ENCODE measurements around the gene NFIB. TPM values are rescaled to one million over a fixed set of nuclear protein-coding genes. Genes with fewer than 3 reads are reported as not detected.

The NFIB gene
- total RNA-seq, 1 experiment from 2014 or later, result 12.5 TPM

DNA sequence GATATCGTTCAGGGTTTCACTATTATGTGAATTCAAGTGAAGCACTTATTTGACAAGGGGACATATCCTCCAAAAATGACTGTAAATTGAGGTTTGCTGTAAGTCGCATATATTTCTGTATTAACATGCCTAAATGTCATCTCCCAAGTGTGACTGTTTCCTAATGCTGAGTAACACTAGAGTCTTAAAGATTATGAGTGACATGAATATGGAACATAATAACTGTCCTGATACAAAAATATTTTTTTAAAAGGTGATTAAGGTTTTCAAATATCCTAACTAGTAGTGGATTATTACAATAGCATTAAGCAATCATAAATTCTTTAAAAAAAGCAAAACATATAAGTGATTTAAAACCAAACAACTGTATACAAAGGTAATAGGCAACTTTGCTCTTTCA lies 3.6 kb downstream of the NFIB start:
- Mint-ChIP-seq H3K36me3 (peaks cover 10% of the 10 kb centered on the region), H3K4me3 (no peak overlapping the region), H3K27ac (no peak overlapping the region), H3K9me3 (no peaks in the 10 kb centered on the region), H3K4me1 (peaks cover 37% of the 10 kb centered on the region), H3K27me3 (ENCODE audit: low read depth) (peaks cover 17% of the 10 kb centered on the region)
- TF ChIP-seq, protein P1, sequence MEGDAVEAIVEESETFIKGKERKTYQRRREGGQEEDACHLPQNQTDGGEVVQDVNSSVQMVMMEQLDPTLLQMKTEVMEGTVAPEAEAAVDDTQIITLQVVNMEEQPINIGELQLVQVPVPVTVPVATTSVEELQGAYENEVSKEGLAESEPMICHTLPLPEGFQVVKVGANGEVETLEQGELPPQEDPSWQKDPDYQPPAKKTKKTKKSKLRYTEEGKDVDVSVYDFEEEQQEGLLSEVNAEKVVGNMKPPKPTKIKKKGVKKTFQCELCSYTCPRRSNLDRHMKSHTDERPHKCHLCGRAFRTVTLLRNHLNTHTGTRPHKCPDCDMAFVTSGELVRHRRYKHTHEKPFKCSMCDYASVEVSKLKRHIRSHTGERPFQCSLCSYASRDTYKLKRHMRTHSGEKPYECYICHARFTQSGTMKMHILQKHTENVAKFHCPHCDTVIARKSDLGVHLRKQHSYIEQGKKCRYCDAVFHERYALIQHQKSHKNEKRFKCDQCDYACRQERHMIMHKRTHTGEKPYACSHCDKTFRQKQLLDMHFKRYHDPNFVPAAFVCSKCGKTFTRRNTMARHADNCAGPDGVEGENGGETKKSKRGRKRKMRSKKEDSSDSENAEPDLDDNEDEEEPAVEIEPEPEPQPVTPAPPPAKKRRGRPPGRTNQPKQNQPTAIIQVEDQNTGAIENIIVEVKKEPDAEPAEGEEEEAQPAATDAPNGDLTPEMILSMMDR (IDR thresholded peaks at IDR 0.05), result no peak
- TF ChIP-seq ZNF416 (CRISPR knock-in tag; IDR thresholded peaks at IDR 0.05), result no peak
- TF ChIP-seq ZNF121 (CRISPR knock-in tag; IDR thresholded peaks at IDR 0.05), result no peak
- no peak for TF ChIP-seq SOX15 (CRISPR knock-in tag; IDR thresholded peaks at IDR 0.05)
- no peak for TF ChIP-seq TEAD1 (CRISPR knock-in tag; IDR thresholded peaks at IDR 0.05)
- no peak for TF ChIP-seq ZNF423 (CRISPR knock-in tag; IDR thresholded peaks at IDR 0.05)
- TF ChIP-seq, protein P2, sequence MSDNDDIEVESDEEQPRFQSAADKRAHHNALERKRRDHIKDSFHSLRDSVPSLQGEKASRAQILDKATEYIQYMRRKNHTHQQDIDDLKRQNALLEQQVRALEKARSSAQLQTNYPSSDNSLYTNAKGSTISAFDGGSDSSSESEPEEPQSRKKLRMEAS (CRISPR knock-in tag; IDR thresholded peaks at IDR 0.05), result no peak
- no peak for TF ChIP-seq CREB1 (CRISPR knock-in tag; IDR thresholded peaks at IDR 0.05)
- no peak for TF ChIP-seq PRRX2 (CRISPR knock-in tag; IDR thresholded peaks at IDR 0.05)
- no peak for TF ChIP-seq ZNF138 (CRISPR knock-in tag; conservative IDR thresholded peaks at IDR 0.05)
- ChIA-PET CTCF (no interaction called here), POLR2A (no interaction called here)
- DNase-seq (ENCODE audit: low spot score) (no peak), ATAC-seq (no peak)

DNA sequence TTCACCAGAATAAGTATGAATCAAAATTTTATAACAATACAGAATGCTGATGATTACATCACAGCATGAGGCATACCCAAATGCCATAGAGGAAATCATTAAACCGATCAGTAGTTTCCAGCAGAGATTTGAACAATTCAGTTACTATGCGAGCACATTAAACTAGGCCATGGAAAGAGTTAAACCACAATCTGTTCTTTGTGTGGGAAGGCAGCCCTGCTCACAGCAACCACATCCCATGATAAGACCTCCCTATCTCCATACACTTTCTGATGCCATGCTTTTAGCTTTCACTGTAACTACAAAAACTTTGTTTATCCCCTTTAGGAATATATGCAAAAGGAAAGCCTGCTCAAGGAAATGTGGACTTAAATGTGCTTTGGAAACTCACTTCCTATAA lies 4.5 kb downstream of the NFIB start:
- H3K27ac Mint-ChIP-seq, result no peak overlapping the region
- ChIA-PET CTCF (no interaction called here), POLR2A (no interaction called here)
- peaks cover 37% of the 10 kb centered on the region for H3K4me1 Mint-ChIP-seq
- peaks cover 12% of the 10 kb centered on the region for H3K36me3 Mint-ChIP-seq
- ATAC-seq (no peak), DNase-seq (ENCODE audit: low spot score) (no peak)
- H3K4me3 Mint-ChIP-seq, result no peak overlapping the region
- no peaks in the 10 kb centered on the region for H3K9me3 Mint-ChIP-seq
- H3K27me3 Mint-ChIP-seq (ENCODE audit: low read depth), result peaks cover 17% of the 10 kb centered on the region
- TF ChIP-seq ZNF423 (CRISPR knock-in tag; IDR thresholded peaks at IDR 0.05) (no peak), ZNF317 (CRISPR knock-in tag; IDR thresholded peaks at IDR 0.05; ENCODE audit: borderline replicate concordance, low read depth) (no peak), SP1 (CRISPR knock-in tag; conservative IDR thresholded peaks at IDR 0.05) (no peak), MXD4 (CRISPR knock-in tag; IDR thresholded peaks at IDR 0.05; ENCODE audit: borderline replicate concordance) (no peak), RORB (CRISPR knock-in tag; IDR thresholded peaks at IDR 0.05) (no peak), NFYB (CRISPR knock-in tag; conservative IDR thresholded peaks at IDR 0.05; ENCODE audit: low read depth) (no peak), MYBL2 (CRISPR knock-in tag; IDR thresholded peaks at IDR 0.05) (no peak), ATF1 (CRISPR knock-in tag; IDR thresholded peaks at IDR 0.05) (no peak), NR3C1 (CRISPR knock-in tag; conservative IDR thresholded peaks at IDR 0.05; ENCODE audit: low read depth) (no peak), NFE2L1 (CRISPR knock-in tag; IDR thresholded peaks at IDR 0.05) (no peak), ZNF138 (CRISPR knock-in tag; conservative IDR thresholded peaks at IDR 0.05) (no peak), IRF2 (CRISPR knock-in tag; IDR thresholded peaks at IDR 0.05; ENCODE audit: borderline replicate concordance, low read depth) (no peak), ZNF263 (CRISPR knock-in tag; IDR thresholded peaks at IDR 0.05; ENCODE audit: low read depth) (no peak), ZNF121 (CRISPR knock-in tag; IDR thresholded peaks at IDR 0.05) (no peak), OVOL2 (CRISPR knock-in tag; IDR thresholded peaks at IDR 0.05; ENCODE audit: borderline replicate concordance) (no peak)
- TF ChIP-seq, protein P3, sequence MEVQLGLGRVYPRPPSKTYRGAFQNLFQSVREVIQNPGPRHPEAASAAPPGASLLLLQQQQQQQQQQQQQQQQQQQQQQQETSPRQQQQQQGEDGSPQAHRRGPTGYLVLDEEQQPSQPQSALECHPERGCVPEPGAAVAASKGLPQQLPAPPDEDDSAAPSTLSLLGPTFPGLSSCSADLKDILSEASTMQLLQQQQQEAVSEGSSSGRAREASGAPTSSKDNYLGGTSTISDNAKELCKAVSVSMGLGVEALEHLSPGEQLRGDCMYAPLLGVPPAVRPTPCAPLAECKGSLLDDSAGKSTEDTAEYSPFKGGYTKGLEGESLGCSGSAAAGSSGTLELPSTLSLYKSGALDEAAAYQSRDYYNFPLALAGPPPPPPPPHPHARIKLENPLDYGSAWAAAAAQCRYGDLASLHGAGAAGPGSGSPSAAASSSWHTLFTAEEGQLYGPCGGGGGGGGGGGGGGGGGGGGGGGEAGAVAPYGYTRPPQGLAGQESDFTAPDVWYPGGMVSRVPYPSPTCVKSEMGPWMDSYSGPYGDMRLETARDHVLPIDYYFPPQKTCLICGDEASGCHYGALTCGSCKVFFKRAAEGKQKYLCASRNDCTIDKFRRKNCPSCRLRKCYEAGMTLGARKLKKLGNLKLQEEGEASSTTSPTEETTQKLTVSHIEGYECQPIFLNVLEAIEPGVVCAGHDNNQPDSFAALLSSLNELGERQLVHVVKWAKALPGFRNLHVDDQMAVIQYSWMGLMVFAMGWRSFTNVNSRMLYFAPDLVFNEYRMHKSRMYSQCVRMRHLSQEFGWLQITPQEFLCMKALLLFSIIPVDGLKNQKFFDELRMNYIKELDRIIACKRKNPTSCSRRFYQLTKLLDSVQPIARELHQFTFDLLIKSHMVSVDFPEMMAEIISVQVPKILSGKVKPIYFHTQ (CRISPR knock-in tag; IDR thresholded peaks at IDR 0.05), result no peak
- TF ChIP-seq, protein P4, sequence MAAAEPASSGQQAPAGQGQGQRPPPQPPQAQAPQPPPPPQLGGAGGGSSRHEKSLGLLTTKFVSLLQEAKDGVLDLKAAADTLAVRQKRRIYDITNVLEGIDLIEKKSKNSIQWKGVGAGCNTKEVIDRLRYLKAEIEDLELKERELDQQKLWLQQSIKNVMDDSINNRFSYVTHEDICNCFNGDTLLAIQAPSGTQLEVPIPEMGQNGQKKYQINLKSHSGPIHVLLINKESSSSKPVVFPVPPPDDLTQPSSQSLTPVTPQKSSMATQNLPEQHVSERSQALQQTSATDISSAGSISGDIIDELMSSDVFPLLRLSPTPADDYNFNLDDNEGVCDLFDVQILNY (CRISPR knock-in tag; IDR thresholded peaks at IDR 0.05), result no peak
- TF ChIP-seq, protein P5, sequence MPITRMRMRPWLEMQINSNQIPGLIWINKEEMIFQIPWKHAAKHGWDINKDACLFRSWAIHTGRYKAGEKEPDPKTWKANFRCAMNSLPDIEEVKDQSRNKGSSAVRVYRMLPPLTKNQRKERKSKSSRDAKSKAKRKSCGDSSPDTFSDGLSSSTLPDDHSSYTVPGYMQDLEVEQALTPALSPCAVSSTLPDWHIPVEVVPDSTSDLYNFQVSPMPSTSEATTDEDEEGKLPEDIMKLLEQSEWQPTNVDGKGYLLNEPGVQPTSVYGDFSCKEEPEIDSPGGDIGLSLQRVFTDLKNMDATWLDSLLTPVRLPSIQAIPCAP (CRISPR knock-in tag; IDR thresholded peaks at IDR 0.05), result no peak
